Neural crest cell (in vitro differentiated cells): ENCODE results near the gene ATAD3B. TPM values are rescaled to one million over a fixed set of nuclear protein-coding genes. Genes with fewer than 3 reads are reported as not detected.
"Not testable (repeated sequence)": the region's sequence is repeated elsewhere in the genome, so short reads cannot be mapped to it uniquely, and the experiment has no call there.

Source experiments
- DNase-seq: peaks from one replicate; pipeline ENCODE4 v3.0.0; 2021; ENCODE audit warnings: low read depth, mixed read lengths, low spot score
- H3K27ac Mint-ChIP-seq: one replicate; pipeline ENCODE4 v1.8.0; 2021; ENCODE audit warnings: mild to moderate bottlenecking, mixed read lengths; ENCODE audit not compliant: unreplicated experiment
- H3K27me3 Mint-ChIP-seq: 2 replicates; pipeline ENCODE4 v1.8.0; 2021; ENCODE audit warnings: low read depth, mild to moderate bottlenecking, mixed read lengths
- H3K36me3 Mint-ChIP-seq: 2 replicates; pipeline ENCODE4 v1.8.0; 2021; ENCODE audit warnings: low read depth, mild to moderate bottlenecking, mixed read lengths
- H3K4me1 Mint-ChIP-seq: 2 replicates; pipeline ENCODE4 v1.8.0; 2021; ENCODE audit warnings: mixed read lengths
- H3K4me3 Mint-ChIP-seq: one replicate; pipeline ENCODE4 v1.8.0; 2021; ENCODE audit warnings: mild to moderate bottlenecking, mixed read lengths
- H3K9me3 Mint-ChIP-seq: 2 replicates; pipeline ENCODE4 v1.8.0; 2021; ENCODE audit warnings: mixed read lengths
- CTCF ChIP-seq: fragments of 200-600 bp; sonication (generic); conservative IDR thresholded peaks from 2 replicates; pipeline ENCODE4 v1.5.0; 2021; ENCODE audit warnings: antibody characterized with exemption, mild to moderate bottlenecking
- total RNA-seq: library from RNA; stranded (reverse); gene quantifications from 2 replicates; pipeline ENCODE4 v1.2.1, GENCODE V29; 2021

Gene ATAD3B
- total RNA-seq, 1 donor from 2014 or later, result 45.1 TPM

GRCh38 chr1:1451696-1452364 is 19.7 kb upstream of the ATAD3B start:
- no peak for TF ChIP-seq CTCF
- no peak overlapping the region for H3K27ac Mint-ChIP-seq

GRCh38 chr1:1452365-1452739 is 19.2 kb upstream of the ATAD3B start:
- H3K9me3 Mint-ChIP-seq, H3K27me3 Mint-ChIP-seq, H3K27ac Mint-ChIP-seq, H3K36me3 Mint-ChIP-seq, H3K4me3 Mint-ChIP-seq, H3K4me1 Mint-ChIP-seq, DNase-seq: not testable (repeated sequence)

More at GRCh38 chr1:1451696-1452364, 19.7 kb upstream of the ATAD3B start:
- H3K4me1 Mint-ChIP-seq, result no peaks in the 10 kb centered on the region
- no peaks in the 10 kb centered on the region for H3K9me3 Mint-ChIP-seq
- H3K27me3 Mint-ChIP-seq, result peaks cover 7% of the 10 kb centered on the region
- DNase-seq, result no peak
- no peak overlapping the region for H3K4me3 Mint-ChIP-seq
- H3K36me3 Mint-ChIP-seq, result no peaks in the 10 kb centered on the region

- peaks cover 7% of the 10 kb centered on the region for H3K27me3 Mint-ChIP-seq
- H3K36me3 Mint-ChIP-seq, result no peaks in the 10 kb centered on the region
- TF ChIP-seq CTCF, result no peak
- no peaks in the 10 kb centered on the region for H3K9me3 Mint-ChIP-seq
- no peaks in the 10 kb centered on the region for H3K4me1 Mint-ChIP-seq
- no peak overlapping the region for H3K4me3 Mint-ChIP-seq
- DNase-seq, result no peak
- H3K27ac Mint-ChIP-seq, result no peak overlapping the region
Observed at GRCh38 chr1:1452882-1453281, 18.7 kb upstream of the ATAD3B start.

GRCh38 chr1:1454286-1455056 is 17.1 kb upstream of the ATAD3B start:
- not testable (repeated sequence) for H3K4me3 Mint-ChIP-seq, H3K27me3 Mint-ChIP-seq, DNase-seq, H3K9me3 Mint-ChIP-seq, H3K36me3 Mint-ChIP-seq, H3K4me1 Mint-ChIP-seq, H3K27ac Mint-ChIP-seq

- no peaks in the 10 kb centered on the region for H3K36me3 Mint-ChIP-seq
- H3K27ac Mint-ChIP-seq, result no peak overlapping the region
- TF ChIP-seq CTCF, result no peak
- H3K4me1 Mint-ChIP-seq, result no peaks in the 10 kb centered on the region
- H3K27me3 Mint-ChIP-seq, result no peaks in the 10 kb centered on the region
- DNase-seq, result no peak
- no peak overlapping the region for H3K4me3 Mint-ChIP-seq
- no peaks in the 10 kb centered on the region for H3K9me3 Mint-ChIP-seq
Observed at GRCh38 chr1:1455366-1455884, 16.1 kb upstream of the ATAD3B start.

GRCh38 chr1:1455934-1456333 is 15.6 kb upstream of the ATAD3B start:
- DNase-seq, H3K36me3 Mint-ChIP-seq, H3K27ac Mint-ChIP-seq, H3K27me3 Mint-ChIP-seq, H3K4me1 Mint-ChIP-seq, H3K9me3 Mint-ChIP-seq, H3K4me3 Mint-ChIP-seq: not testable (repeated sequence)

- not testable (repeated sequence) for DNase-seq, H3K27ac Mint-ChIP-seq, H3K36me3 Mint-ChIP-seq, H3K4me3 Mint-ChIP-seq, H3K27me3 Mint-ChIP-seq, H3K4me1 Mint-ChIP-seq, H3K9me3 Mint-ChIP-seq
Observed at GRCh38 chr1:1456683-1457255, 14.8 kb upstream of the ATAD3B start.

GRCh38 chr1:1459156-1459555 is 12.4 kb upstream of the ATAD3B start:
- not testable (repeated sequence) for H3K4me1 Mint-ChIP-seq, H3K27ac Mint-ChIP-seq, H3K9me3 Mint-ChIP-seq, H3K27me3 Mint-ChIP-seq, H3K36me3 Mint-ChIP-seq, DNase-seq, H3K4me3 Mint-ChIP-seq

GRCh38 chr1:1459711-1460110 is 11.9 kb upstream of the ATAD3B start:
- not testable (repeated sequence) for H3K27ac Mint-ChIP-seq, H3K36me3 Mint-ChIP-seq, DNase-seq, H3K4me1 Mint-ChIP-seq, H3K9me3 Mint-ChIP-seq, H3K4me3 Mint-ChIP-seq, H3K27me3 Mint-ChIP-seq
